HG03342 (cell line): ENCODE results near the gene KBTBD4.
"Not testable (repeated sequence)": the region's sequence is repeated elsewhere in the genome, so short reads cannot be mapped to it uniquely, and the experiment has no call there.

ENCODE experiments used
- ATAC-seq: cut with Tn5 transposase; IDR thresholded peaks from one replicate; pipeline ENCODE4 v1.9.1; 2021; ENCODE audit warnings: mild to moderate bottlenecking, moderate library complexity; ENCODE audit not compliant: unreplicated experiment

The KBTBD4 gene

GRCh38 chr11:47562393-47562792, 16.4 kb downstream of the KBTBD4 start:
- not testable (repeated sequence) for ATAC-seq

- ATAC-seq, result no peak
Measured at GRCh38 chr11:47560426-47560825, 18.3 kb downstream of the KBTBD4 start.

DNA sequence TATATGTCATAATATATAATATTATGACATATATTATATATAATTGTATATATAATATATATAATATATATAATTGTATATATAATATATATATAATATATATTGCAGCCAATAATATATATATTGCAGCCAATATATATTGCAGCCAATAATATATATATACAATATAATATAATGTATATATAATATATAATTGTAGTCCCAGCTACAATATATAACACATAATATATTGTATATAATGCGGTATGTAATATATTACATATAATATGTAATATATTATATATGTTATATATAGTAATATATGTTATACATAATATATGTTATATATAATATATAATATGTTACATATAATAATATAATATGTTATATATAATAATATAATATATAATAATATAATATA, 20.1 kb downstream of the KBTBD4 start:
- no peak for ATAC-seq

DNA sequence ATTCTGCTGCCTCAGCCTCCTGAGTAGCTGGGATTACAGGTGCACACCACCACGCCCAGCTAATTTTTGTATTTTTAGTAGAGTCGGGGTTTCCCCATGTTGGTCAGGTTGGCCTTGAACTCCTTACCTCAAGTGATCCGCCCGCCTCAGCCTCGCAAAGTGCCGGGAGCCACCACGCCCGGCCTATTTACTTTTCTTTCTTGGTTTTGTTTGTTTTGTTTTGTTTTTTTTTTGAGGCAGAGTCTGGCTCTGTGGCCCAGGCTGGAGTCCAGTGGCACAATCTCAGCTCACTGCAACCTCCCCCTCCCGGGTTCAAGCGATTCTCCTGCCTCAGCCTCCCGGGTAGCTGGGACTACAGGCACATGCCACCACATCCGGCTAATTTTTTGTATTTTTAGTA, 21.8 kb downstream of the KBTBD4 start:
- ATAC-seq, result not testable (repeated sequence)

GRCh38 chr11:47553406-47553743, 25.4 kb downstream of the KBTBD4 start:
- ATAC-seq, result peak; percentile 30

DNA sequence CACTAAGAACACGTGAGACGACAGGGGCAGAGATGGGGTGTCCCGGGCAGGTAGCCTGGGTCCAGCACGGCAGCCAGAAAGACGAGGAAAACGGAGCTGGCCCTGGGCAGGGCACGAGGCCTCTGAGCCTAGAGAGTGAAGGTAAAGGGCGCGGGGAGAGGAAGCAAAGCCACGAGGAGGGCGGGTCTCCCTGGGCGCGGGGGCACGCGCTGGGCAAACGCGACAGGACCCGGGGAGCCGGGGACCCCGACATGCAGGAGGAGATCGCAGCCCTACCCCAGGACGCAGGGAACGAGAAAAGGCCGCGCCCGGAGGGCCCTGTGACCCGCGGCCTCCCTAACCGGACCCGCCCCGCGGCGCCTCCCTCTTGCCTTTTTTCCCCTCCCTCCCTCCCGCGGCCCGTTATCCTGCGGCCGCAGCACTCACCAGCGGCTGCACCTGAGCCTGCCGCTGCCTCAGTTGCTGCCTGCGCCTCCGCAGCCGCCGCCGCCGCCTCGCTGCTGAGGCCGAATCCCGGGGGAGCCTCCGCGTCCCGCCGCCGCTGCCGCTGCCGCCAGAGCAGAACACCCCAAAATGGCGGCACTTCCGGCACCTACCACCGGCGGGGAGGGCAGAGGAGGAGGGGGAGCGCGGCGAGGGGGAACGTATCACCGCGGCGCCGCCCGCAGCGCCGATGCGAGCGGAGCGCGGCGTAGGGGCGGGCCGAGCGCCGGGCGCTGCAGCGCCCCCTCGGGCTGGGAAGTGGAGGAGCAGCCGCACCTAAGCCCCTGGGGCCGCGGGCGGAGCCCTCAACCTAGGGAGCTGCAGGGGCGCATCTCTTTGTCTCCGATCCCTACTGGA, 26.0 kb downstream of the KBTBD4 start, which contains the start of gene CELF1:
Gene CELF1 (minus strand): TSS at position 567 of the 840 bp plus-strand sequence. CDS start 53,609 bp downstream, outside the sequence.
- ATAC-seq, result peak; percentile 93

- no peak for ATAC-seq
Measured at GRCh38 chr11:47552056-47552565, 26.7 kb downstream of the KBTBD4 start.

DNA sequence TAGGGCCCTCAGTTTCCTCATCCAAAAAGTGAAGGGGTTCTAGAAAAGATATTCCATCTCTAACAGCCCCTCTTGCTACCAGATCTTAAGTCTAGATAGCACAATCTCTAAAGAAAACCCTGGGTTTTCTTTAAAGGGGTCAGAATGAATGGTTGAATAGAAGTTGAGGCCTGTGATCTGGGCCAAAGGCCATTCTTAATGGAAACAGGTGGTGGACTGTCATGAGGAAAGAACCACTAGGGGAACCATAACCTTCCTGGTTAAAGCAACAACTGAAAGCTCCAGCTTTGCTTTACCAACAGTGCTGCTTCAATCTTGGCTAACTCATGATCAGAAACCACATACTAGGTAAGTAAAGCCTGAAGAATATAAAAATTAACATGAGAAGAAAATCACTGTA, 27.7 kb downstream of the KBTBD4 start:
- no peak for ATAC-seq

- no peak for ATAC-seq
Measured at GRCh38 chr11:47550288-47551047, 28.3 kb downstream of the KBTBD4 start.

- ATAC-seq, result not testable (repeated sequence)
Measured at GRCh38 chr11:47546274-47546673, 32.5 kb downstream of the KBTBD4 start.

- ATAC-seq, result no peak
Measured at GRCh38 chr11:47545298-47545697, 33.5 kb downstream of the KBTBD4 start.

- no peak for ATAC-seq
Measured at GRCh38 chr11:47541070-47541469, 37.7 kb downstream of the KBTBD4 start.

GRCh38 chr11:47539681-47540039, 39.1 kb downstream of the KBTBD4 start:
- ATAC-seq, result no peak

DNA sequence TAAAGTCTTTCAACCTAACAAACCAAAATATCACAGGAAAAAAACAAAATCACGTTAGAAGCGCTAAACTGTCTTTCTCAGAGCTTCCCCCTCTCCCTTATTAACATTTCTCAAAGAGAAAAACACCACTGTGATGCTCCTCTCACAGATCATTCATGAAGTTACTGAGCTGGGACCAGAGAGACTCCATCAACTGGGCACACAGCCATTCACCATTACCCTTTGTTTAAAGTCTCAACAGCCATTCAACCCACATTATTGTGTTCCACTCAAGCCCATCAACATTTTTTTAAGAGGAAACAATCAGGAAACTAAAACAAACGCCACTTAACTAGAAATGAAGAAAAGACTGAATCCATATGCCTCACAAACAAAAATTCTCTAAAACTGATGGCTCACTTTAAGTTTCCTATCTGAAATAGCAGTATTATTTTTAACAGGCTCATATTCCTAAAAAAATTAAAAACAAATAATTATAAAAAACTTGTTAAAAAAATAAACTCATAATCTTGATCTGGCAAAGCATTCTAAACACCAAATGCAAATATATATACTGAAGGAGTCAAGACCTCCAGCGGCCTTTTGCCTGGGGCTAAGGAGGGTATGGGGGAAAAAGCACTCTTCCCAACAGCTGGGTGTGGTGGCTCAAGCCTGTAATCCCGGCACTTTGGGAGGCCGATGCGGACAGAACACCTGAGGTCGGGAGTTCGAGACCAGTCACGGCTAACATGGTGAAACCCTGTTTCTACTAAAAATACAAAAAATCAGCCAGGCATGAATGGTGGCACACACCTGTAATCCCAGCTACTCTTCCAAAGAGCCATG, 39.8 kb downstream of the KBTBD4 start:
- no peak for ATAC-seq

DNA sequence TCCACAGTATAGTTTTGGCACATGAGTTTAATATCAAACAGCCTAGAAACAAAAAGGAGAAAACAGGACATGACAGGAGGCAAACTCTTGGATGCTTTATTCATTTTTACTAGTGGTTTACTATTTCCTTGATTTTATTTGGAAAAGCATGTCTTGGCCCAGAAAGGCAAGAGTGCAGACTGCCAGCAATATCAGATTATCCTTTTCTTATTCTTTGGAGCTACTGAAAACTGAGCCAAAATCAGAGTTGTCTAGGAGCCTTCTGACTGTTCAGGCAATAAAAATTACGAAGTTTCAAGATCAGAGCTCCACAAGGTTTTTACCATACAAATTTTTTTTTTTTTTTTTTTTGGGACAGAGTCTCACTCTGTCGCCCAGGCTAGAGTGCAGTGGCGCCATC, 41.9 kb downstream of the KBTBD4 start:
- ATAC-seq, result no peak

DNA sequence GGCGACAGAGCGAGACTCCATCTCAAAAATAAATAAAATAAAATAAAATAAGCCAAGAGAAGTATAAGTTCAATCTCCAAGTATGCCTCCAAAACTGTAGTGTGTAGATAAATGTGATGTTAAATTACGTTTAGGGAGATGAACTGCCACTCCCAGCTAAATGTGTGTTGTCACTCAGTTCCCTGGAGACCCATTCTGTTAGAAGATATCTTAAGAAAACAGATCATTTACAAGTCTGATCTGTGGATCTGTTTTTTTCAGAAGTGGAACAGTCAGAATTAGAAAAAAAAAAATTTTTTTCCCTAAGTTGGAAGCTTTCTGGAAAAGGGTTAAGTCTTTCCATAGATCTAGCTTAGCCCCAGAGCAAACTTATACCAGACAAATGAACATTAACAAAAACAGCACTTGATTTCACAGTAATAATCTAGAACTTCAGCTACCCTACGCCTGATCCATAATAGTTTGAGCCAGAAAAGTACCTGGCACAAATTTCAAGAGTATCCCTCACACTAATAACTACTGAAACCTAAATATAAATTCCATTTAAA, 44.0 kb downstream of the KBTBD4 start:
- ATAC-seq, result no peak

GRCh38 chr11:47533690-47534151, 45.0 kb downstream of the KBTBD4 start:
- ATAC-seq, result no peak

- ATAC-seq, result no peak
Measured at GRCh38 chr11:47532597-47533213, 46.1 kb downstream of the KBTBD4 start.

- no peak for ATAC-seq
Measured at GRCh38 chr11:47531666-47532065, 47.1 kb downstream of the KBTBD4 start.

- not testable (repeated sequence) for ATAC-seq
Measured at GRCh38 chr11:47530721-47531120, 48.0 kb downstream of the KBTBD4 start.
